ENCODE measurements around the gene EIF4G1.

Gene EIF4G1

DNA sequence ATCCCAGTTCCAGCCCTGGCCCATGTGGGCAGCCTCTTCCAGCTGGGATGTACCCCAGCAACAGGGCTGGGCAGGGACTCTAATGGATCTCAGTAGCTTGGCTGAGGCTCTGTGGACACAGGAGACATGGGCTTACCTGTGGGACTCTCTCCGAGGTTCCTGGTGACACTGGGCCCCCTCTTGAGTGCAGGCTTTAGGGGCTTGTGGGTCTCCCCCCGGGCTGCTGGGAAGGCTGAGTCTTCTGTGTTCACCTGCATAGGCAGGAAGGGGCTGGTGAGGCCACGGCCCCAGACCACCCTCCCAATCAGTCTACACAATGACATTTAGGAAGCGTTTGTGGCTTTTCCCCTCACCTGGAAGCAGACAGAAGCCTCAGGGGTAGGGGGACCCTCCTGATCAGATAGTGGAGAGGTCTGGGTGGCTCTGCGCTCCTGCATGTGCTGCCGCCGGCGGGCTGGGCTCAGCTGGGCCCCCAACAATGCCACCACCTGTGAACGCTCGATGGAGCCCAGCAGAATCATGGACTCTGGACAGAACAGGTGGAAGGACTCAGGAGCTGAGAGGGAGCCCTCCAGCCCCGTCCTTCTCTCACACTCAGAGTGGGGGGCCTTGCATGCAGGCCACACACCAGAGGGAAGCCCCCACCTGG is 38.6 kb downstream of the EIF4G1 start:
- no peak for DNase-seq

GRCh38 chr3:184353546-184353941 is 39.1 kb downstream of the EIF4G1 start:
- DNase-seq, result no peak

DNA sequence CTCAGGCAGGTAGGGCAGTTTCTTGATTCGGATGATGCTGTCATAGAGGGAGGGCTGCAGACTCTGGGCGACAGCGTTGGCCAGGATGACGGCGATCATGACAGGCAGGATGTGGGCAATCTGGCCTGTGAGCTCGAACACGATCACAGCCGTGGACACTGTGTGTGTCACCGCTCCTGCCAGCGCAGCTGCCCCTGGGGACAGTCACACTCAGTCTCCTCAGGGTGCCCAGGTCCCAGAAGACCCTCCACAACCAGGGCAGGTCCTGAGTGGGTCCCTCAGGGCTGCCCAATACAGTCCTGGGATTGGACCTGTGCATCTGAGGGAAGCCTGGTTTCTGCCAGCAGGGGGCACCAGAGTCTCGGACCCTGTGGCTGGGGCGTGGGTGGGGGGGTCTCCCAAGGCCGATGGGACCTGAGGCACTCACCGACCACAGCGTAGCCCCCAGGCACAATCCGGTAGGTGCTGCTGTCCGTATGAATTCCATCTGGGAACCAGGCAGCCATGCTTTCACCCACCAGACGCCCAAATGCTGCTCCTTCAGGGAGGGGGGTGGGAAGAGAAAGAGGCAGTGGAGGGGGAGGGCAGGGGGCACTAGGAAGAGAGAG is 39.8 kb downstream of the EIF4G1 start:
- no peak for DNase-seq

DNA sequence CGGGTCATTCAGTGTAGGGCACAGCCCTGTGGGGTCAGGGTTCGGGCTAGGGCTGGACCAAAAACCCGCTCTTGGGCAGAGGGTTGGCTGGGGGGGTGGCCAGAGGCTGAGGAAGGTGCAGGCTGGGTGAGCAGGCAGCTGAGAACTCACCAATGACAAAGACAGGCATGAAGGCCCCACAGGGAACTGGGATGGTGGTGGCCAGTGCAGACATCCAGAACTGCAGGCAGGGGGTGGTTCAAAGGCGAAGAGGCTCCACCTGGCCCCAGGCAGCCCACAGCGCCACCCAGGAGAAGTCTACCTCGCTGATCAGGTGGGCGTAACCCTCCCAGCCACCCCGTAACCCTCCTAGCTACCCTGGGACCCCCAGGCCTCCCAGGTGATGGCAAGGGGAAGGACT is 40.3 kb downstream of the EIF4G1 start:
- no peak for DNase-seq

DNA sequence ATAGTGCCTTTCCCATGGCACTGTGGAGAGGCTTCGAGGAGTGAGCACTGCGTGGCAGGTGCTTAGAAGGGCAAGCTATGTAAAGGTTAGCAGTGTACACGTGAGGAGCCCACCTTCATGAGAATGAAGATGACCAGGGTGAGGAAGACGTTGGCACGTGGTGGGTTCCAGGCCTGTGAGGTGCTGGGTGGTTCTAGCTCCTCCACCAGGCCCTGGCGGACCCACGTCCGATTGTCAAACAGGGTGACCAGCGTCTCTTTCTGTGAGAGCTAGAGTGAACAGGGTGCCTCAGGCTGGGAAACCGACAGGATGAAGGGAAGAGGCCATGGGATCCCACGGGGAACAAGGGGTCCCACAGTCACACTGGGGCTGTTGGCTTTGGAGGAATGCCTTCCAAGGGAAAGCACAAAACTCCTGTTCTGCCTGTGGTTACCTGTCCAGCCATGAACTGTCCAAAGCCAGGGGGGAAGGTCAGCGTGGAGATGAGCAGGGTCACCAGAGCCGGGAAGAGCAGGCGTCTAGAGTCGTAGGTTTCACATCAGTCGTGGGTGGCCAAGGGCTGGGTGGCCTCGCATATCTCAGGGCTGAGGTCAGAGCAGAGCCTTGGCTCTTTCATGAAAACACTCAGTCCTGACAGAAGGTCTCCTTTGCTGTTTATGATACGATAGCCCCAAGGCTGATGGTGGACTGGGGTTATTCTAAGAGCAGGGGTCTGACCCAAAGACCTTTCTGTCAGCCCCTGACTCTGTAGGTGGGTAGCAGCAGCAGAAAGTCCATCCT is 41.0 kb downstream of the EIF4G1 start:
- DNase-seq, result no peak

GRCh38 chr3:184357248-184358123 is 43.1 kb downstream of the EIF4G1 start:
- DNase-seq, result no peak

GRCh38 chr3:184358124-184358767 is 43.8 kb downstream of the EIF4G1 start:
- no peak for DNase-seq

DNA sequence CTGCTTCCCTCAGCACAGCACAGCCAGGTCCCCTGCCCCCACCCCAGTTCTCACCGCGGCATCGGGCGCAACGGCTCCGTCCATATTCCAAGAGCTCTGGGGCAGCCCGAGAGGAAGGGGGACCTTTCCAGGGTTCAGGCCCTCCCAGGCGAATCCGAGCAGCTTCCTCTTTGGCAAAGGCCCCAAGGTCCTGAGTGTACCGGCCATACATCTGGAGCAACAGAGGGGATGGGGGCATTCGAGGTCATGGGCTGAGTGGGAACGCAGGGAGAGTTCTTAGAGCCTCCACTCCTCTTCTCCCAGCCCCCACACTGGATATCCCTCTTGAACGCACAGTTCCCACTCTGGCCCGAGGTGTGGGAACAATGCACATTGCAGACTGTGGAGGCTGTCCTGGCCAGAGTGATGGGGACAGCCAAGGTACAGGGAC is 44.5 kb downstream of the EIF4G1 start:
- DNase-seq, result no peak

DNA sequence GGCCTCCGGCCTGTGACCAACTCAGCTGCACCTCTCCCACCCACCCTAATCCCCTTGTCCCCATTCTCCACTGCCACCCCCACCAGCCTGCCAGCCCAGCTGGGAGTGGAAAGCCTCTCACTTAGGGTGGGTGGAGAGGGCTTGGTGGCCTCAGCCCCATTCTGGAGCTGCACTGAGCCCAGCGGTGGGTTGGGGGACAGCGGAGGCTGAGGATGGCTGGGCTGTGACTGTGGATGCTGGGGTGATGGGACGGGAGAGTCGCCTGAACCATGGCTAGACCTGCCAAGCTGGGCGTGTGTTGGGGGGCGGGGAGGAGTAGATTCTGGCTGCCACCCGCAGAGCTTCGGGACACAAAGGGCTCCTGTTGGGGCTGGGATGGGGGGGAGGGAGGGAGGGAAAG is 45.2 kb downstream of the EIF4G1 start:
- DNase-seq, result no peak

DNA sequence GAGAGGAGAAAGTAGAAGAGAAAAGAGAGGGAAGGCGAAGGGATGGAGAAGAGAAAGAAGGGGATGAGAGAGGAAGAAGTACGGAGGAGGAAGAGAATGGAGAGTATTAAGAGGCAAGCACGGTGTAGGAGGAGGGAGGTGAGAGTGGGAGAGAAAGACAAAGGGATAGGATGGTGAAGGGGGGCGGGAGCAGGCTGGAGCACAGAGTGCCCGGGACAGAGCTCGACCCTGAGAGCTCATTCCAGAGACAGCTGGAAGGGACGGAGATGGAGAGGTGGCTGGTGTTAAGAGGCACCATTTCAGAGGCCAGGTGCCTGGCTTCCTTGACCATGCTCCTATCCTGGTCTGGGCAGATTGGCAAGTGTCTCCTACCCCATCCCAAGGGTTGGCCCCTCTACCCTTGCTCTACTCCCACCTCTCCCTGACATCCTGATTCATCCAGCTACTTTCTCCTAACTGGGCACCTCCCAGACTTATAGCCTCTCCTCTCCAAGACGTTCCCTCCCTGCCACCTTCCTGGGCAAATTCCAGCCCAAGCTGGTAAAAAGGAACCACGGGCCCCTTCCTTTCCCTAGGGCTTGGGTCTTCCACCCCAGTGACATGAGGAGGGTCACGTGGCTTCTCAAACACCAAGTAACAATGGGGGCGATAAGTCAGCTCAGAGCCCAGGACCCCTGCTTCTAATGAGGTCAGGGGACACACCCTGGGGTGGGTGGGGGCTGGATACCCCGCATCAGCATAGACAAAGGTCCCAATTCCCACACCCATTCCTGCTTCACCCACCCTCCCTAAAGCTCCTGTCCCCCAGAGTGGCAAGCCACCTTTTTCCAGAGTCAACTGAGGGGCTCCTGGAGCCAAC is 45.9 kb downstream of the EIF4G1 start:
- no peak for DNase-seq

DNA sequence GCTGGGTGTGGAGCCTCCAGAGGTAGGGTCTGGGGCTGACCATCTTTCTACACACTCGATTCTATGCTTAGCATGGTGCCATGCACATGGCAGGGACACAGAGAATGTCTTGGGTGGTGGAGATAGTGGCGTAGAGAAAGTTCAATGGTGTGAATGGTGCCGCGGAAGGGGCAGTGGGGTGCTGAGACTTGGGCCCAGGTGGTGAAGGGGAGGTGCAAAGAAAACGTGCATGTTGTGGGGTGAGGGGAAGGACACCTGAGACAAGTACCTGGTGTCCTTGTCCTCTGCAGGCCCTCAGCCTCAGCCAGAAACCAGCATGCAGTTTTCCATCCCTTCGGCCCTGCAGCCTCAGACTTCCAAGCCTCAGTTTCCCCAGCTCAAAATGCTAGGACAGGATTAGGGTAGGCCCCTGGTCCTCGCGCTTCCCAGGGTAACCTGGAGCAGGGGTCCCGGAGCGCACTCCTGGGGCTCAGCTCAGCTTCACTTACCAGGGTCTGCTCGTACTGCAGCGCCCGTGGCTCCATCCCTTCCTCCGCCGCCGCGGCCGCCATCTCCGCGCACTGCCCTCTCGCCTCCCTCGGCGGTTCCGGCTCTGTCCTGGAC is 46.6 kb downstream of the EIF4G1 start:
- no peak for DNase-seq

GRCh38 chr3:184361532-184361931 is 47.1 kb downstream of the EIF4G1 start, which contains the start of the genes CLCN2 and POLR2H:
Gene CLCN2 (minus strand): TSS chr3:184361605. CDS start chr3:184361479, 126 bp downstream.
Gene POLR2H (plus strand): TSS chr3:184361710. CDS start chr3:184363493, 1,783 bp downstream.
- DNase-seq, result no peak

GRCh38 chr3:184361932-184362667 is 47.7 kb downstream of the EIF4G1 start:
- DNase-seq, result no peak

DNA sequence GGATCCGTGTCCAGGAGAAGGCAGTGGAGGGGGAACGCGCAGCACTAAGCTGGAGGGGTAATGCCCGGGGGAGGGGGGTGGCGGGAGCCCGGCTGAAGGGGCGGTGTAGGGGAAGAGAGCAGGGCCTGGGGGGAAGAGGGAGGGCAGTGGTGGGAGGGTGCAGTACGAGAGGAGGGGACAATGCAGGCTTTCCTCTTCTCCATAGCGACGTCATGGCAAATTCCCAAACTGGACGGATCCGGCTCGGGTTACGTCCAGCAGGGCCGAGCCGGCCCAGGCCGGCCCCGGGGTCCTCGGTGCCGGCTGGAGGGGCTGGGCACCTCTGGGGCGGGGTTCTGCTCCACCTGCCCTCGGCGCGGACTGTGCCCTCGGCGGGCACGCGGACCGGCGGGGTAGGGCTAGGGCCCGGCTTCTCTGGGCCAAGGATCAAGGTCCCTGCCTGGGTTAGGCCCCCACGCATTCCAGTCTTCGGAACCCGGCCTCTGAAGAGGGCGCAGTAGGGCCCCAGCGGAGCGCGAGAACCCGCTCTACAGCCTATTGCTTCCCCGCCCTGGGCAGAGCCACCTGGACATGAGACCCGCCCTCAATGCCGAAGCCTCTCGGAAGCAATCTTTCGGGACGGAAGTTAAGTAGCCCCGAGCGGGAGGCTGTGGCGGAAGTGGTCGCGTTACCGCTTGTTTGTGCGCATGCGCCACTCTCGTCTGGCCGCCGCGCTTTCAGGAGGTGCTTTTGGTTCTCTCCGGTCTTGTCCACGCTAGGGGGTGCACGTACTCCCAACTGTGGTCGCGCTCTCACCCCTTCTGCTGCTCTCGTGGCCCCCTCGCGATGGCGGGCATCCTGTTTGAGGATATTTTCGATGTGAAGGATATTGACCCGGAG is 48.5 kb downstream of the EIF4G1 start:
- DNase-seq, result peak; percentile 40 to 79

DNA sequence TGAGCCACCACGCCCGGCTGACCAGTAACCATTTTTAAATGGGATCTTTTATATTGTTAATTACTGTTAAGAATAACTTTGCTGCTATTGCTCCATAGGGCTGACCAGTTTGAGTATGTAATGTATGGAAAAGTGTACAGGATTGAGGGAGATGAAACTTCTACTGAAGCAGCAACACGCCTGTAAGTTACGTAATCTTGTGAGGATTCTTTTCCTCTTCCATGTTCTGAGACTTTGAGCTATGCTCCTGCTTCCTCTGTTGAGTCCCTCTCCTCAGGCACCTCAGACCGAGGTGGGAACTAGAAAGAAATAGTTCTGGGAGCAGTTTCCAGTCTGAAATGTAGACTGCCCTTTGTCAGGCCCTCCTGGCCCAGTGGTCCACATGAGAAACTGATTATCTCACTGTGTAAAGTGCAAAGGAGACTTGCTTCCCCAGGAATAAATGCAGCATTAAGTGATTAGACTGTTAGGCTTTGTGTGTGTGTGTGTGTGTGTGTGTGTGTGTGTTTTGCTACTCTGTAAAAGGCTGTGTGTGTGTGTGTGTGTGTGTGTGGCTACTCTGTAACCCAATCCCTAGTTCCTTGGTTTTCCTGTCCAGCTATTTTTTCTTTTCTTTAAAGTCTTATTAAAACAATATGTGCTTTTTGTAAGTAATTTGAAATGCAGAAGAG is 52.3 kb downstream of the EIF4G1 start:
- no peak for DNase-seq

DNA sequence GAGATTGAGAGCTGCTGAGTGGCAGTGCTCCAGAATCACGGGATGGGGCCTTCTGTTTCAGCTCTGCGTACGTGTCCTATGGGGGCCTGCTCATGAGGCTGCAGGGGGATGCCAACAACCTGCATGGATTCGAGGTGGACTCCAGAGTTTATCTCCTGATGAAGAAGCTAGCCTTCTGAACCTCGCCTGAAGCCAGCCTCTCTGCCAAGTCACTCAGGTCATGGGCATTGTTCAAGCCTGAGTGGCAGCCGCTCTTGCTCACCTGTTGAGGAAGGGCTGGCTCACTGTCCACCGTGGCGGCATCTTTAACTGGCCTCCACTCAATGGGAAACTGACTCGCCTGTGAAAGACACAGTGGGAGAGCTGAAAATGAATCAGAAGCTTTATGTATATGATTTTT is 53.7 kb downstream of the EIF4G1 start:
- DNase-seq, result no peak

GRCh38 chr3:184368586-184369183 is 54.3 kb downstream of the EIF4G1 start:
- DNase-seq, result no peak

DNA sequence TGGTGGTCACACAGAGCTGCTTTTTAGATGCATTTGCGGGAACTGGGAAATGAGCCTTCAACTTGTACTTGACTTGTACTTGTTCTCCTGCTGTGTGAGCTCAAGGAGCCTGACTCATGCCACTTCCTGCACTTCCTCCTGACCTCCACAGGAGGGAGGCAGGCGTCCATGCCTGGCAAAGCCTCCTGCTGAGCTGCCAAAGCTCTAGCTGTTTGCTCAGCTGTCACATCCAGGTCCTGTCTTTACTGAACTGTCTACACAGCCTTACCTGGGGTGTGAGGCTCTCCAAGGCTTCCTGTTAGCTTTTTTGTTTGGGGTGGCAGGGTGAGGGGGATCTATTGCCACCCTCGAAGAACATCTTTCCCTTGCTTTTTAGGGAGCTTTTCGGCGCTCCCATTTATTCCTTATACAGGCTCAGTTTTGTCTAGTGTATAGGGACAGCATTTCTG is 57.2 kb downstream of the EIF4G1 start:
- DNase-seq, result peak; percentile 73 to 76

All from cerebellar nuclear complex (tissue), 1 donor.